Astrocyte of the hippocampus (primary cell): ENCODE results near the gene PYHIN1.
"Not testable (repeated sequence)": the region's sequence is repeated elsewhere in the genome, so short reads cannot be mapped to it uniquely, and the experiment has no call there.

ENCODE experiments used
- DNase-seq: peaks from one replicate; pipeline ENCODE4 v3.0.0; 2011; ENCODE audit warnings: low read depth, low spot score

PYHIN1 gene

GRCh38 chr1:158979229-158979628 is 47.9 kb downstream of the PYHIN1 start:
- DNase-seq: no peak

- DNase-seq: no peak
Measured at GRCh38 chr1:158983235-158983634, 51.9 kb downstream of the PYHIN1 start.

GRCh38 chr1:158984386-158984785 is 53.0 kb downstream of the PYHIN1 start:
- no peak for DNase-seq

GRCh38 chr1:158989424-158989823 is 58.1 kb downstream of the PYHIN1 start:
- DNase-seq: no peak

GRCh38 chr1:158992787-158993312 is 61.5 kb downstream of the PYHIN1 start:
- DNase-seq: no peak

- no peak for DNase-seq
Measured at GRCh38 chr1:158996998-158997397, 65.6 kb downstream of the PYHIN1 start.

- DNase-seq: no peak
Measured at GRCh38 chr1:158998037-158998780, 66.9 kb downstream of the PYHIN1 start.

GRCh38 chr1:158998781-158999161 is 67.4 kb downstream of the PYHIN1 start:
- DNase-seq: peak; percentile 75

- DNase-seq: peak; percentile 96
Measured at GRCh38 chr1:158999316-159000069, 68.1 kb downstream of the PYHIN1 start.

- DNase-seq: no peak
Measured at GRCh38 chr1:159000070-159000409, 68.7 kb downstream of the PYHIN1 start.

- peak; percentile 96 for DNase-seq
Measured at GRCh38 chr1:159000625-159001024, 69.3 kb downstream of the PYHIN1 start.

GRCh38 chr1:159005161-159005560 is 73.8 kb downstream of the PYHIN1 start:
- no peak for DNase-seq

GRCh38 chr1:159005676-159006075 is 74.3 kb downstream of the PYHIN1 start:
- peak; percentile 53 for DNase-seq

GRCh38 chr1:159006210-159006807 is 75.0 kb downstream of the PYHIN1 start:
- DNase-seq: not testable (repeated sequence)

GRCh38 chr1:159007726-159008125 is 76.4 kb downstream of the PYHIN1 start:
- no peak for DNase-seq

GRCh38 chr1:159008744-159009188 is 77.4 kb downstream of the PYHIN1 start:
- DNase-seq: no peak

- DNase-seq: no peak
Measured at GRCh38 chr1:159009287-159009686, 77.9 kb downstream of the PYHIN1 start.

- peak; percentile 93 for DNase-seq
Measured at GRCh38 chr1:159009704-159010361, 78.5 kb downstream of the PYHIN1 start, which contains the start of gene IFI16. Gene IFI16 (plus strand): TSS chr1:159009907. CDS start chr1:159014681, 4,774 bp downstream.

GRCh38 chr1:159010391-159010790 is 79.0 kb downstream of the PYHIN1 start:
- DNase-seq: no peak

- DNase-seq: not testable (repeated sequence)
Measured at GRCh38 chr1:159011001-159011400, 79.6 kb downstream of the PYHIN1 start.

- DNase-seq: no peak
Measured at GRCh38 chr1:159011751-159012150, 80.4 kb downstream of the PYHIN1 start.

- peak; percentile 21 for DNase-seq
Measured at GRCh38 chr1:159012495-159012894, 81.1 kb downstream of the PYHIN1 start.
